RWPE2 (cell line): ENCODE measurements around the gene NPAT.

Experiments used
- ATAC-seq: fragments of 200-7000 bp; cut with Tn5 transposase; 3 replicates; pipeline ENCODE4 v1.9.1; 2021; ENCODE audit warnings: low read depth
- DNase-seq: peaks from one replicate; pipeline ENCODE4 v3.0.0-alpha.2; 2020; ENCODE audit warnings: low spot score
- H3K27ac ChIP-seq: fragments of 450-650 bp; 2 replicates; pipeline ENCODE4 v1.5.1; 2017; ENCODE audit warnings: mild to moderate bottlenecking; ENCODE audit not compliant: poor library complexity, severe bottlenecking
- H3K27me3 ChIP-seq: fragments of 250-450 bp; sonication (Bioruptor Pico); 2 replicates; pipeline ENCODE4 v1.5.1; 2021; ENCODE audit warnings: mild to moderate bottlenecking, moderate library complexity; ENCODE audit not compliant: insufficient read depth, poor library complexity, severe bottlenecking
- H3K36me3 ChIP-seq: fragments of 250-450 bp; sonication (Bioruptor Pico); 2 replicates; pipeline ENCODE4 v1.5.1; 2020; ENCODE audit warnings: low read depth, mild to moderate bottlenecking, moderate library complexity
- H3K4me1 ChIP-seq: fragments of 250-450 bp; sonication (Bioruptor Pico); 2 replicates; pipeline ENCODE4 v1.5.1; 2021; ENCODE audit warnings: mild to moderate bottlenecking, moderate library complexity; ENCODE audit not compliant: insufficient read depth, poor library complexity, severe bottlenecking
- H3K4me3 ChIP-seq: fragments of 250-450 bp; sonication (Bioruptor Pico); 2 replicates; pipeline ENCODE4 v1.5.1; 2021; ENCODE audit warnings: mild to moderate bottlenecking, moderate library complexity; ENCODE audit not compliant: severe bottlenecking
- H3K9me3 ChIP-seq: fragments of 250-450 bp; sonication (Bioruptor Pico); 2 replicates; pipeline ENCODE4 v1.5.1; 2021; ENCODE audit warnings: mild to moderate bottlenecking, moderate library complexity; ENCODE audit not compliant: severe bottlenecking
- TF ChIP-seq, protein P1 (sequence below): fragments of 450-650 bp; IDR thresholded peaks from one replicate; pipeline ENCODE4 v1.5.1; 2017; ENCODE audit warnings: mild to moderate bottlenecking, moderate library complexity; ENCODE audit not compliant: poor library complexity, severe bottlenecking

NPAT gene

DNA sequence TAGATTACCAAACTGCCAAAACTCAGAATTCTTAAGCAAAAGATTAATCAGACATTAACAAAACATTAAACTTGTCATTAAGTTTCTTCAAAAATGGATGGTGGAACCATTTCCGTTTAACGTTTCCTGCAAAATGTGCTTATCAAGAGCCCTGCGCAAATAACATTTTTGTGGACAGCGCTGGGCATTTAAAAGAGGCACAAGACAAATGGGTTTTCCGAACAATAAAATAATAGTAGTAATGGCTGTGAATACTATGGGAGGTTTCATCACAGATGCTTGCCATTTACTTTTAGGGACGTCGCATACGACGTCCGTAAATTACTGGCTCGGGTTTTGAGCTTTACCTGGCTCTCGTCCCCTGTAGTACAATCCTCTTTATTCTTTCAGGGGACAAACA, 1.1 kb downstream of the NPAT start:
- no peak for DNase-seq
- no peaks in the 10 kb centered on the region for H3K27me3 ChIP-seq
- no peaks in the 10 kb centered on the region for H3K9me3 ChIP-seq
- peak overlapping the region; percentile 65 for H3K4me3 ChIP-seq
- H3K4me1 ChIP-seq: peaks cover 11% of the 10 kb centered on the region
- peak overlapping the region; percentile 76 for H3K27ac ChIP-seq
- H3K36me3 ChIP-seq: peaks cover 22% of the 10 kb centered on the region
- TF ChIP-seq, protein P1, sequence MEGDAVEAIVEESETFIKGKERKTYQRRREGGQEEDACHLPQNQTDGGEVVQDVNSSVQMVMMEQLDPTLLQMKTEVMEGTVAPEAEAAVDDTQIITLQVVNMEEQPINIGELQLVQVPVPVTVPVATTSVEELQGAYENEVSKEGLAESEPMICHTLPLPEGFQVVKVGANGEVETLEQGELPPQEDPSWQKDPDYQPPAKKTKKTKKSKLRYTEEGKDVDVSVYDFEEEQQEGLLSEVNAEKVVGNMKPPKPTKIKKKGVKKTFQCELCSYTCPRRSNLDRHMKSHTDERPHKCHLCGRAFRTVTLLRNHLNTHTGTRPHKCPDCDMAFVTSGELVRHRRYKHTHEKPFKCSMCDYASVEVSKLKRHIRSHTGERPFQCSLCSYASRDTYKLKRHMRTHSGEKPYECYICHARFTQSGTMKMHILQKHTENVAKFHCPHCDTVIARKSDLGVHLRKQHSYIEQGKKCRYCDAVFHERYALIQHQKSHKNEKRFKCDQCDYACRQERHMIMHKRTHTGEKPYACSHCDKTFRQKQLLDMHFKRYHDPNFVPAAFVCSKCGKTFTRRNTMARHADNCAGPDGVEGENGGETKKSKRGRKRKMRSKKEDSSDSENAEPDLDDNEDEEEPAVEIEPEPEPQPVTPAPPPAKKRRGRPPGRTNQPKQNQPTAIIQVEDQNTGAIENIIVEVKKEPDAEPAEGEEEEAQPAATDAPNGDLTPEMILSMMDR: no peak
- ATAC-seq: no peak

DNA sequence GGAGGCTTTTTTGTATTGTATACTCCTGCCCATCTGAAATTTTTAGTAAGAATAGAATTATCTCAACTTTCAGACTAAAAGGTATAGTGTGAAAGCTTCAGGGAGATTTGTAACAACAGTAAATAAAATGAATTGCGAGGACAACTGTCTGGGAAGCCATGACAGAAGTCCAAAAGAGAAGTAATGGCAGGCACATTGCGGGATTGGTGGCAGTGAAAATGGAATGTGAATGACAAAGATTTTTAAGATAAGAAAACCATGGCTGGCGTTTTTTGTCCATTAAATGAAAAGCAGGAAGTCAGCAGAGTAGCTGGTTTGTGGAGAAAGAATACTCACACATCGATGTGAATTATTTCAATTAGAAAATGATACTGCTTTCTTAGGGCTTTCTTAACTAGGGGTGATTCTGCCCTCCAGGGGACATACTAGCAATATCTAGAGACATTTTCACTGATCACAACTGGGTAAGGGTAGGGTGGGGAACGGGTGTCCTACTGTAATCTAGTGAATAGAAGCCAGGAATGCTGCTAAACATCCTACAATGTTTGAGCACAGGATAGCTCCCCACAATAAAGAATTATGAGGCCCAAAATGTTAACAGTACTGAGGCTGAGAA, 1.6 kb downstream of the NPAT start:
- DNase-seq (no peak), ATAC-seq (no peak)
- TF ChIP-seq, protein P1: peak; percentile 9
- Histone ChIP-seq H3K27ac (peak overlapping the region; percentile 76), H3K9me3 (no peaks in the 10 kb centered on the region), H3K36me3 (peaks cover 21% of the 10 kb centered on the region), H3K4me1 (peaks cover 11% of the 10 kb centered on the region), H3K27me3 (no peaks in the 10 kb centered on the region), H3K4me3 (peak overlapping the region; percentile 65)

DNA sequence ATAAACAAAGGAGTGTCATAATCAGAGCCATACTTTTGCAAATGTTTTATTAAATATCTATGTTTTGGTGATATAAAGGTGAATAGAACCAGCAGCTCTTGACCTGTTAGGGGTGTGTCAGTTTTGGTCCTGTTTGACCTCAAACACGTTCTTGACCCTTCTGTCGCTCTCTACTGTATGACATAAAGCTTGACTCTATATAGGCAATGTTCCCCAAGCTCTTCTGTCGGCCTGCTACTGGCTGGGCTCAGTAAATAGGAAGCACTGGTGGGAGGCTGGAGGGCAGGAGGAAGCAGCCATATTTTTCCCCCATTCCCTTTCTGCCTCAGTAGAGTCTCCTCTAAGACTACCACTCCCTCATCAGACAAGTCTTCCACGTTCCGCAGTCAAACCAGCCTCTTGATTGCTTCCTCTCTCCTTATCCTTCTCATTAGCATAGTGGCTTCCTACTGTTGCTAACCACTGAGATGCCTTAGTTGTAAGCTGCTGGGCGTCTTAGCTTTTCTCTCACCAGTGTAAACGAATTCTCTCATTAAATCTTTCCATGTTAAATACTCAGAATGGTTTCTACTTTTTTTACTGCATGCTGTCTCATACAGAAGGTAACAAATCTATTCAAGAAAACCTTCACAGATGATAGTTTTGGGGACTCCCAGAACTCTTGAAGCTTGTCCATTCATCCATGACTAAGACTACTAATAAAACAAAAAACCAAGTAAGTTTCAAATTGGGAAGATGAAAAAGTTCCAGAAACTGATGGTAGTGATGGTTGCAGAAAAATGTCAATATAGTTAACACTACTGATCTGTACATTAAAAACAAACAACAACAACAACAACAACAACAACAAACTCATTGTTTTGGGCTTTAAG, 3.3 kb downstream of the NPAT start:
- Histone ChIP-seq H3K4me1 (peaks cover 3% of the 10 kb centered on the region), H3K9me3 (no peaks in the 10 kb centered on the region), H3K27ac (no peak overlapping the region), H3K4me3 (no peak overlapping the region), H3K36me3 (peaks cover 23% of the 10 kb centered on the region), H3K27me3 (no peaks in the 10 kb centered on the region)
- ATAC-seq (no peak), DNase-seq (no peak)
- TF ChIP-seq, protein P1: no peak

DNA sequence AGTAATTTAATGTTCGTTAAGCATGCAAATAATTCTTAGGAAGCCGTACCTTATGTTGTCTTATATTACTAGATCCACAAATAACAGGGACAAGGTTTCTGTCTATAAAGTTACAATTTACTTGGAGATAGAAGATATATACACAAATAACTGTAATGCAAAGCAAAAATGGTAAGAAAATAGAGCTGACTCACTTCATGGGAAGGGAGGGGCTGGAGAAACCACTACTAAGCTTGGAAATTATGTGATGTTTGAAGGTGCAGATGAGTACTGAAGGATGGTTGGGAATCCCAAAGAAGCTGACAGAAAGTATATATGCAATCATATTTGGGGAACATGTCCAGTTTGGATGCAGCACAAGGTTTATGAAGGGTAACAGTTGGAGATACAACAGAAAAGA, 4.0 kb downstream of the NPAT start:
- H3K36me3 ChIP-seq: peaks cover 28% of the 10 kb centered on the region
- H3K27ac ChIP-seq: no peak overlapping the region
- H3K4me3 ChIP-seq: no peak overlapping the region
- no peaks in the 10 kb centered on the region for H3K4me1 ChIP-seq
- ATAC-seq (no peak), DNase-seq (no peak)
- TF ChIP-seq, protein P1: no peak
- no peaks in the 10 kb centered on the region for H3K9me3 ChIP-seq
- H3K27me3 ChIP-seq: no peaks in the 10 kb centered on the region
